Spleen (tissue), 11 donors: ENCODE measurements around the gene IGSF5. TPM values are rescaled to one million over a fixed set of nuclear protein-coding genes. Genes with fewer than 3 reads are reported as not detected.

Experiments
- DNase-seq: peaks from one replicate; pipeline ENCODE4 v3.0.0-alpha.2; 2020
- H3K27ac ChIP-seq, 8 donors: fragments of 200-600 bp; sonication (generic) in 7 of 8; 1 replicate in 4 of 8; 2 replicates in 4 of 8; pipeline versions ENCODE4 v1.5.0 to v1.8.0; 2016 to 2021; ENCODE audit warnings: inconsistent platforms in 4 of 8, mild to moderate bottlenecking in 4 of 8, moderate library complexity in 1 of 8
- H3K27me3 ChIP-seq, 7 donors: fragments of 200-600 bp; sonication (generic) in 6 of 7; replicated peaks in 1 of 7; 1 replicate in 4 of 7; 2 replicates in 3 of 7; pipeline versions ENCODE4 v1.5.0 to v1.8.0; 2016 to 2021; ENCODE audit warnings: inconsistent platforms in 3 of 7, mild to moderate bottlenecking in 1 of 7
- H3K36me3 ChIP-seq, 6 donors: fragments of 200-600 bp; sonication (generic) in 5 of 6; 1 replicate in 4 of 6; 2 replicates in 2 of 6; pipeline versions ENCODE4 v1.5.0 to v1.8.0; 2016 to 2021; ENCODE audit warnings: inconsistent platforms in 2 of 6
- H3K4me1 ChIP-seq, 6 donors: fragments of 200-600 bp; sonication (generic) in 5 of 6; 1 replicate in 3 of 6; 2 replicates in 3 of 6; pipeline versions ENCODE4 v1.5.0 to v1.8.0; 2016 to 2021; ENCODE audit warnings: inconsistent platforms in 3 of 6
- H3K4me3 ChIP-seq, 8 donors: fragments of 200-600 bp; sonication (generic) in 7 of 8; 1 replicate in 4 of 8; 2 replicates in 4 of 8; pipeline versions ENCODE4 v1.5.0 to v1.8.0; 2016 to 2021; ENCODE audit warnings: inconsistent platforms in 4 of 8, mild to moderate bottlenecking in 4 of 8, moderate library complexity in 2 of 8
- H3K9me3 ChIP-seq, 8 donors: fragments of 200-600 bp; sonication (generic) in 7 of 8; 1 replicate in 4 of 8; 2 replicates in 4 of 8; pipeline versions ENCODE4 v1.5.0 to v1.8.0; 2016 to 2021; ENCODE audit warnings: inconsistent platforms in 4 of 8
- CTCF ChIP-seq, 11 experiments: fragments of 200-600 bp in 7 of 11; fragments of 450-650 bp in 4 of 11; sonication (generic) in 4 of 11; IDR thresholded peaks in 8 of 11; conservative IDR thresholded peaks in 3 of 11; 1 replicate in 7 of 11; 2 replicates in 4 of 11; pipeline versions ENCODE4 v1.4.0 to v1.8.0; 2016 to 2021; ENCODE audit warnings: antibody characterized with exemption in 11 of 11, inconsistent platforms in 4 of 11, mild to moderate bottlenecking in 1 of 11
- POLR2A ChIP-seq, 3 donors: fragments of 450-650 bp; IDR thresholded peaks; one replicate each; pipeline ENCODE4 v1.5.1; 2017; ENCODE audit warnings: antibody characterized with exemption in 3 of 3, mild to moderate bottlenecking in 1 of 3
- POLR2AphosphoS5 ChIP-seq, 3 donors: sonication (generic); formaldehyde crosslinking; IDR thresholded peaks; one replicate each; pipeline ENCODE4 v1.5.1; 2017; ENCODE audit warnings: antibody characterized with exemption in 3 of 3
- WGBS, 5 donors: extraction: QIAGEN DNeasy Blood & Tissue Kit in 3 of 5; methylation state at CpG; one replicate each; pipeline versions ENCODE4 v1.1.5 to v1.1.7; 2013 to 2018; 5-methylcytosine and 5-hydroxymethylcytosine counted together
- intact Hi-C: fragments of 100-400 bp; cut with DNase I; formaldehyde crosslinking; loops from one replicate; pipeline ENCODE4 v1.15.0; 2023; ENCODE audit warnings: low total_unique reads
- polyA plus RNA-seq, 3 donors: library from polyadenylated mRNA; stranded (reverse); fragments of 200-250 nt; gene quantifications; one replicate each; pipeline ENCODE4 v1.2.1, GENCODE V29; 2013
- total RNA-seq, 7 donors: library from RNA; depleted of rRNA in 3 of 7; stranded (reverse); fragments of >200 nt in 3 of 7; fragmentation: NEBNext Ultra II Directional in 4 of 7; extraction: Animal tissue kit (Norgen Biotek cat#: 25700) in 4 of 7; gene quantifications; one replicate each; pipeline versions ENCODE4 v1.1.0 to v1.2.1, GENCODE V29; 2016 to 2021
- donor health status: healthy with polysubstance abuse.
- donor health status: DM: no; HTN: no; CAD: no; lungs with moderate emphysema.
- donor health status: DM: no; HTN: no; CAD: no.
- donor health status: Bipolar disorder and iron deficiency.
- donor health status: healthy.
- donor health status: DM: no; HTN: no; CAD: no.
- donor health status: DM: yes; HTN: yes; CAD: no.

Gene IGSF5
- total and polyA plus RNA-seq, 10 donors, result 0.03 to 0.39 (median 0.10) TPM; not detected in 5

- peaks cover 0 to 9% (median 0%) of the 10 kb centered on the region in 7 donors for H3K27me3 ChIP-seq
- no peak overlapping the region for H3K27ac ChIP-seq
- intact Hi-C loops, result no loop called here
- H3K36me3 ChIP-seq, result no peaks in the 10 kb centered on the region
- no peaks in the 10 kb centered on the region for H3K9me3 ChIP-seq
- no peak overlapping the region for H3K4me3 ChIP-seq
- 70 to 87% (median 85%) methylated on average over 14 of the region's 14 CpGs for whole genome bisulfite sequencing, 5 donors
- no peaks in the 10 kb centered on the region for H3K4me1 ChIP-seq
- no peak for DNase-seq
- TF ChIP-seq POLR2AphosphoS5 (IDR thresholded peaks at IDR 0.05), result no peak
- no peak for TF ChIP-seq POLR2A (IDR thresholded peaks at IDR 0.05)
- TF ChIP-seq CTCF (IDR thresholded peaks at IDR 0.05 in 8 of 11, conservative IDR thresholded peaks at IDR 0.05 in 3 of 11), result no peak
These were observed 97.9 kb downstream of the IGSF5 start for GRCh38 chr21:39842741-39843459.

- intact Hi-C loops, result no loop called here
- peaks cover 0 to 9% (median 0%) of the 10 kb centered on the region in 7 donors for H3K27me3 ChIP-seq
- TF ChIP-seq POLR2A (IDR thresholded peaks at IDR 0.05) (no peak), POLR2AphosphoS5 (IDR thresholded peaks at IDR 0.05) (no peak), CTCF (IDR thresholded peaks at IDR 0.05 in 8 of 11, conservative IDR thresholded peaks at IDR 0.05 in 3 of 11) (no peak)
- WGBS, 5 donors, result 70 to 79% (median 75%) methylated on average over 4 of the region's 4 CpGs
- no peaks in the 10 kb centered on the region for H3K36me3 ChIP-seq
- H3K9me3 ChIP-seq, result no peaks in the 10 kb centered on the region
- no peak overlapping the region for H3K4me3 ChIP-seq
- H3K4me1 ChIP-seq, result no peaks in the 10 kb centered on the region
- H3K27ac ChIP-seq, result no peak overlapping the region
- no peak for DNase-seq
These were observed 98.5 kb downstream of the IGSF5 start for GRCh38 chr21:39843483-39843882.

- TF ChIP-seq POLR2AphosphoS5 (IDR thresholded peaks at IDR 0.05) (no peak), POLR2A (IDR thresholded peaks at IDR 0.05) (no peak), CTCF (IDR thresholded peaks at IDR 0.05 in 8 of 11, conservative IDR thresholded peaks at IDR 0.05 in 3 of 11) (no peak)
- intact Hi-C loops, result no loop called here
These were observed 98.9 kb downstream of the IGSF5 start for GRCh38 chr21:39843916-39844315.

GRCh38 chr21:39845571-39846130 lies 100.7 kb downstream of the IGSF5 start:
- no peak for TF ChIP-seq POLR2A (IDR thresholded peaks at IDR 0.05)
- TF ChIP-seq CTCF (IDR thresholded peaks at IDR 0.05 in 8 of 11, conservative IDR thresholded peaks at IDR 0.05 in 3 of 11), result no peak
- TF ChIP-seq POLR2AphosphoS5 (IDR thresholded peaks at IDR 0.05), result no peak
- WGBS, 5 donors, result 75 to 82% (median 78%) methylated on average over 6 of the region's 6 CpGs
- no peak for DNase-seq
- H3K27me3 ChIP-seq, result peaks cover 0 to 9% (median 0%) of the 10 kb centered on the region in 7 donors
- no peak overlapping the region for H3K27ac ChIP-seq
- intact Hi-C loops, result no loop called here
- H3K4me1 ChIP-seq, result no peaks in the 10 kb centered on the region
- no peaks in the 10 kb centered on the region for H3K9me3 ChIP-seq
- H3K36me3 ChIP-seq, result no peaks in the 10 kb centered on the region
- H3K4me3 ChIP-seq, result no peak overlapping the region

More at GRCh38 chr21:39843916-39844315, 98.9 kb downstream of the IGSF5 start:
- Histone ChIP-seq H3K4me1 (no peaks in the 10 kb centered on the region), H3K36me3 (no peaks in the 10 kb centered on the region), H3K9me3 (no peaks in the 10 kb centered on the region), H3K27me3 (peaks cover 0 to 9% (median 0%) of the 10 kb centered on the region in 7 donors), H3K27ac (no peak overlapping the region), H3K4me3 (no peak overlapping the region)
- no peak for DNase-seq
- WGBS, 5 donors, result 81 to 85% (median 81%) methylated on average over 5 of the region's 5 CpGs
